Gastroesophageal sphincter (tissue), 4 donors: ENCODE data around the gene HDDC3. TPM values are rescaled to one million over a fixed set of nuclear protein-coding genes. Genes with fewer than 3 reads are reported as not detected.
"Not testable (repeated sequence)": the region's sequence is repeated elsewhere in the genome, so short reads cannot be mapped to it uniquely, and the experiment has no call there.

Source experiments
- ATAC-seq: fragments of 150-250 bp; one replicate; pipeline ENCODE4 v1.9.1; 2016; ENCODE audit warnings: mild to moderate bottlenecking, moderate library complexity
- H3K27ac ChIP-seq, 4 donors: fragments of 200-600 bp; sonication (generic) in 3 of 4; 1 replicate in 3 of 4; 2 replicates in 1 of 4; pipeline ENCODE4 v1.5.1; 2016 to 2019
- H3K27me3 ChIP-seq: fragments of 200-600 bp; sonication (generic); one replicate; pipeline ENCODE4 v1.5.1; 2019
- H3K36me3 ChIP-seq, 2 donors: fragments of 200-600 bp; sonication (generic); one replicate each; pipeline ENCODE4 v1.5.1; 2019; ENCODE audit warnings: control low read depth in 1 of 2
- H3K4me1 ChIP-seq, 3 donors: fragments of 200-600 bp; sonication (generic); 1 replicate in 2 of 3; 2 replicates in 1 of 3; pipeline ENCODE4 v1.5.1; 2016 to 2019; ENCODE audit warnings: control low read depth in 2 of 3
- H3K4me3 ChIP-seq, 2 donors: fragments of 200-600 bp; sonication (generic); one replicate each; pipeline ENCODE4 v1.5.1; 2019; ENCODE audit warnings: mild to moderate bottlenecking in 1 of 2, moderate library complexity in 1 of 2
- H3K9me3 ChIP-seq, 3 donors: fragments of 200-600 bp; sonication (generic); one replicate each; pipeline ENCODE4 v1.5.1; 2017 to 2019; ENCODE audit warnings: control low read depth in 2 of 3
- CTCF ChIP-seq, 4 experiments: fragments of 200-600 bp in 2 of 4; fragments of 450-650 bp in 2 of 4; sonication (generic) in 1 of 4; IDR thresholded peaks; one replicate each; pipeline ENCODE4 v1.5.1; 2017 to 2019; ENCODE audit warnings: antibody characterized with exemption in 4 of 4, mild to moderate bottlenecking in 2 of 4, moderate library complexity in 2 of 4
- EP300 ChIP-seq: sonication (generic); formaldehyde crosslinking; IDR thresholded peaks from one replicate; pipeline ENCODE4 v1.6.1; 2017; ENCODE audit warnings: antibody characterized with exemption, mild to moderate bottlenecking
- POLR2A ChIP-seq, 2 donors: fragments of 450-650 bp; IDR thresholded peaks; one replicate each; pipeline ENCODE4 v1.6.1; 2017; ENCODE audit warnings: antibody characterized with exemption in 2 of 2, mild to moderate bottlenecking in 2 of 2, moderate library complexity in 1 of 2
- POLR2AphosphoS5 ChIP-seq: sonication (generic); formaldehyde crosslinking; IDR thresholded peaks from one replicate; pipeline ENCODE4 v1.6.1; 2017; ENCODE audit warnings: antibody characterized with exemption
- WGBS, 2 donors: methylation state at CpG; one replicate each; pipeline ENCODE4 v1.1.5; 2018; ENCODE audit warnings: low coverage in 1 of 2; 5-methylcytosine and 5-hydroxymethylcytosine counted together
- total RNA-seq, 4 donors: library from RNA; depleted of rRNA; stranded (reverse); fragments of >200 nt; gene quantifications; one replicate each; pipeline ENCODE4 v1.1.0, GENCODE V29; 2016

The HDDC3 gene
- total RNA-seq, 4 donors from 2014 or later = 5.9 to 17.1 (median 8.3) TPM

GRCh38 chr15:90903733-90904536, 28.4 kb downstream of the HDDC3 start:
- WGBS, 2 donors = 60% methylated on average over 5 of the region's 18 CpGs; no CpG with 5 or more reads in 1 of the 2 donors
- Histone ChIP-seq H3K9me3 (no peaks in the 10 kb centered on the region), H3K4me3 (peak overlapping the region; percentile 77 to 89), H3K27me3 (no peaks in the 10 kb centered on the region), H3K4me1 (peaks cover 0 to 66% (median 8%) of the 10 kb centered on the region in 3 donors), H3K36me3 (peaks cover 0 to 43% of the 10 kb centered on the region in 2 donors), H3K27ac (peak overlapping the region in 3 of 4 donors; percentile 93 to 98 (median 95))
- TF ChIP-seq POLR2A (IDR thresholded peaks at IDR 0.05) (no peak), CTCF (IDR thresholded peaks at IDR 0.05) (no peak), EP300 (no peak), POLR2AphosphoS5 (no peak)
- no peak for ATAC-seq

DNA sequence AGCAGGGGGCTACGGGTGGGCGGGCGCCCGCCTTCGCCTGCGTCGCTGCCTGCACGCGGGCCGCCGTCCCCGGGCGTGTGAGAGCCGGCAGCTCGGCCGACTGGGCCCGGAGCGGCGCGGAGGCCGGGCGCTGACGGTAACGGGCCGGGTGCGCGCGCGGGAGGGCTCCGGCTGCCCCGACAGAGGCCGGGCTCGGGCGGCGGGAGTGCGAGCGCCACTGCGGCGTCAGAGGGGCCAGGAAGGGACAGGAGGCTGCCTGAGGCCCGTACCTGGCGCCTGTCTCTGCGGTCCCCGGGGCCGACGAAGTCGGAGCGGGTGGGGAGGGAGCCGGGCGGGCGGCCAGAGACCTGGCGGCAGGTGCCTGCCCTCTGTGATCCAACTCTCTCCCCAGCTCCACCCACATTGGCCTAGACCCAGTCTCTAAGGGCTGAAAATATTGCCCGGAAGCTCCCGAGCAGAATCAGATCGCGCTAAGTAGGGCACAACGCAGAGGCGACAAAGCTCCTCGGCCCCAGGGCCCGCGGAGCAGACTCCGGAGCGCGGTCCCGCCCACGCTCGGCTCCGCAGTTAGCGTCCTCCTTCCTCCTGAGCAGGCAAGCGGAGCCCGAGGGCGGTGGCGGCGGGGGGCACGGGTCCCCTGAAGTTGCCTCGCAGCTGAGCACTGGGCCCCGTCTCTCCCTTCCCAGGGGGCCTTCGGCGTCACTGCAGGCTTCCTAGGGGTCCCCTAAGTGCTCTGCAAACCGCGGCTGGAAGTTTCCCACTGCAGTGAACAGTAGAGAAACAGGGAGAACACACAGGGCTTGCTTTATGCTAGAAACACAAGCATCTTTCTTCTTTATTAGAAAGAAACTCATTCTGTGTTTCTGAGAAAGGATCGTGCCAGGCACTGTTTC, 29.3 kb downstream of the HDDC3 start, which contains the start of gene MAN2A2:
TSS of gene MAN2A2 (plus strand) at position 463 of the 893 bp plus-strand sequence. CDS start 906 bp downstream, outside the sequence.
- ATAC-seq = peak; percentile 60
- Histone ChIP-seq H3K4me3 (peak within 1 kb of the TSS; percentile 77 to 89), H3K36me3 (peaks cover 0 to 34% of the 10 kb centered on the region in 2 donors), H3K9me3 (no peaks in the 10 kb centered on the region), H3K27me3 (no peaks in the 10 kb centered on the region), H3K4me1 (peaks cover 0 to 58% (median 8%) of the 10 kb centered on the region in 3 donors), H3K27ac (peak within 1 kb of the TSS; percentile 84 to 98 (median 94))
- TF ChIP-seq POLR2AphosphoS5 (no peak), EP300 (no peak), CTCF (IDR thresholded peaks at IDR 0.05) (no peak), POLR2A (IDR thresholded peaks at IDR 0.05) (peak in 1 of 2 donors; percentile 14)
- 60% methylated on average over 1 of the region's 81 CpGs; no CpG with 5 or more reads in 1 of the 2 donors for WGBS, 2 donors

DNA sequence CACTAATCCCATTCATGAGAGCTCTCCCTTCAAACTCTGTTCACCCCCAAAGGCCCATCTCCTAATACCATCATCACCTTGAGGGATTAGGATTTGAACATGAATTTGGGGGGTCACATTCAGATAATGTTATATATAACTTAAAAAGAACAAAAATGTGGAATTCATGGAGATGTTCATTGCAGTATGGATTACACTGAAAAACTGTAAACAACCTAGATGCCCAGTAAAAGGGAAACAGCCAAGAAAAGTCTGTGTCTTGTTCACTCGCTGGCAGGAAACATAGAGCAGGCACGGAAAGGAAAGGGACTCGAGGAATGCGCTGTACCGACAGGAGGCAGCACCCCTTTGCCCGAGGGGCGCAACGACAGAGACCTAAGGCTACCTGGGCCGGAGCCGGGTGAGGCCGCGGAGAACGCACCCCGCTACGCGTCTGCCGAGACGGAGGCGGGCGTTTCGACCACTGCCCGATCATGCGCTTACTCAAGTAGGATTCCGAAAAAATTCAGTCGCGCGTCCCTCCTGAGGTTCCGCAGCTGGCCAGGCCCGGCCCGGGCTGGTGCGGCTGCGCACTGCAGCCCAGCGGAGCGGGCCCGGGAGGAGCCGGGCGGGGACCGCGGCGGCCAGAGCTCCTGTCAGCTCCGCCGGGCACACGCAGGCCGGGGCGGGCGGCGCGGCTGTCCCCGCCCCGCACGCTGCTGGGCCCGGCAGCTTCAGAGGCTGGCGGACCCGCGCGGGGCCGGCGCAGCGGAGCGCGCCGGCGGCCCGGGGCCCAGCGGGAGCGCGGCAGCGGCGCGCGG, 30.1 kb downstream of the HDDC3 start:
- Histone ChIP-seq H3K36me3 (peaks cover 0 to 26% of the 10 kb centered on the region in 2 donors), H3K4me3 (peak overlapping the region; percentile 42 to 89), H3K4me1 (peaks cover 0 to 52% (median 8%) of the 10 kb centered on the region in 3 donors), H3K9me3 (no peaks in the 10 kb centered on the region), H3K27me3 (no peaks in the 10 kb centered on the region), H3K27ac (peak overlapping the region; percentile 84 to 98 (median 94))
- TF ChIP-seq CTCF (IDR thresholded peaks at IDR 0.05) = peak in 3 of 4 experiments; percentile 70 to 90 (median 78)
- TF ChIP-seq POLR2A (IDR thresholded peaks at IDR 0.05) = peak; percentile 60 to 69
- TF ChIP-seq EP300 = no peak
- TF ChIP-seq POLR2AphosphoS5 = peak; percentile 51
- WGBS, 2 donors = 0 to 2% methylated on average over 5 to 10 of the region's 71 CpGs
- ATAC-seq = peak; percentile 95

DNA sequence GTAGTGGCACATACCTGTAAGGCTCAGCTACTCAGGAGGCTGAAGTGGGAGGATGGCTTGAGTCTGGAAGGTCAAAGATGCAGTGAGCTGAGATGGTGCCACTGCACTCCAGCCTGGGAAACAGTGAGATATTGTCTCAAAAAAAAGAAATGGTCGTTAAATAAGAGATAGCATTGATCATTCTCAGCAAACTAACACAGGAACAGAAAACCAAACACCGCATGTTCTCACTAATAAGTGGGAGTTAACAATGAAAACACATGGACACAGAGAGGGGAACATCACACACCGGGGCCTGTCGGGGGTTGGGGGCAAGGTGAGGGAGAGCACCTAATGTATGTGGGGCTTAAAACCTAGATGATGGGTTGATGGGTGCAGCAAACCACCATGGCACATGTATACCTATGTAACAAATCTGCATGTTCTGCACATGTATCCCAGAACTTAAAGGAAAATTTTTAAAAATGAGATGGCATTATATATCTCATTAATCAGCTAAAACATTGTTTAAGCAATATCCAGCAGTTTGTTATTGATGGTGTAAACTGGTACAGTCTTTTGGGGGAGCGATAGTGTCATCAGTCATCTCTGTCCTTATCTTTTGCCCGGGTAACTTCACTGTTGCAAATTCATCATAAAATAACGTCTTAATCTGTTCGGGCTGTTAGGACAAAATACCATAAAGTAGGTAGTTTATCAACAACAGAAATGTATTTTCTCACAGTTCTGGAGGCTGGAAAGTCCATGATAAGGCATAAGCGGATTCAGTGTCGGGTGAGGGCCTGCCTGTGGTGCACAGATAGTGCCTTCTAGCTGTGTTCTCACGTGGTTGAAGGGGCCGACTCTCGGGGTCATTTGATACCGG, 30.9 kb downstream of the HDDC3 start:
- Histone ChIP-seq H3K27ac (peak overlapping the region; percentile 84 to 98 (median 94)), H3K9me3 (no peaks in the 10 kb centered on the region), H3K4me1 (peaks cover 0 to 43% (median 8%) of the 10 kb centered on the region in 3 donors), H3K4me3 (peak overlapping the region in 1 of 2 donors; percentile 89), H3K27me3 (no peaks in the 10 kb centered on the region), H3K36me3 (peaks cover 0 to 19% of the 10 kb centered on the region in 2 donors)
- WGBS, 2 donors = 43 to 44% methylated on average over 9 to 13 of the region's 14 CpGs
- TF ChIP-seq CTCF (IDR thresholded peaks at IDR 0.05) (no peak), EP300 (no peak)
- ATAC-seq = no peak

- H3K27ac ChIP-seq, H3K9me3 ChIP-seq, H3K4me3 ChIP-seq, ATAC-seq, H3K27me3 ChIP-seq, H3K4me1 ChIP-seq: not testable (repeated sequence)
- peaks cover 0 to 44% of the 10 kb centered on the region in 2 donors for H3K36me3 ChIP-seq
- WGBS, 2 donors = 82 to 94% methylated on average over 3 to 14 of the region's 14 CpGs
Observed at GRCh38 chr15:90897131-90897655, 35.2 kb downstream of the HDDC3 start.
